ENCODE results near the gene ATF3.

DNA sequence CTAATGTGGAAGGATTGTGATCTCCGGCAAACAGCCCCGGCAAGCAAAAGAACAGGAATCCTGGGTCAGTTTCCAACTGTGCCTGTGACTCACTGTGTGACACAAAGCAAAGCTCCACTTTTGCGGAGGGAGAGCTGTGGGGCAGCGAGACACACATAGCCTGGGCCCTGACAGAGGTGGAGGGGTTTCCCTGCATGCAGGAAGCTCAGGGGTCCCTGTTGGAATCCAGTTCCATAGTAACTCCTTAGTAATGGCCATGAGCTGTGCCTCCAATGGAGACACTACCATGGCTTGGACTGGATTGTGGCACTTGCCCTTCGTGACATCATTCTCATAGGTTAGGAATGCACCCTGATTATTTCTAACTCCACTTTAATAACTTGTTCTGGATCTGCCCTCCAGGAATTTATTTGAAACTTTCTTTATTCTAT is 47.0 kb upstream of the ATF3 start:
- no peak for TF ChIP-seq CTCF (IDR thresholded peaks at IDR 0.05; ENCODE audit: borderline replicate concordance, extremely low read depth, low read length, poor library complexity, severe bottlenecking)
- no peak for TF ChIP-seq EZH2 (IDR thresholded peaks at IDR 0.05; ENCODE audit: borderline replicate concordance, low read depth, low read length, severe bottlenecking)
